ENCODE results near the gene TMEM37.

Gene TMEM37

DNA sequence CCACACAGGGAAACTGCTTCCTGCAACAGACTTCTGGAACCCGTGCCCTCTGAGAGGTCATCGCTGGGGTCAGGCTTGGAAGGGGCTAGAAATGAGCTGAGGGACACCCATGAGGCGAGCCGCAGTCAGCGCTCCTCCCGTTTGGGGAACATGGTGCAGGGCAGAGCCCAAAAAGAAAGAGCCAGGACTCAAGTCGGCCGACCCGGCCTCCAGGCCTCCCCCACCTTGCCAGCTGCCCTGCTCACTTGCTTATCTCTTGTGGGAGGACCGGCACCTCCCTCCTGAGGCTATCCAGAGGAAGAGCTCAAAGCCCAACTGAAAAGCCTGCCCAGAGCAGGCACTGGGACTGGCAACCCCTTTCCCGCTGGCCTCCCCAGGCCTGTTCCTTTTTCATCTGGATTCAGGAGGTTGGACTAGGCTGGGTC, 49.1 kb downstream of the TMEM37 start:
- H3K4me1 ChIP-seq (ENCODE audit: control insufficient read depth in 1 of 2, insufficient read depth in 1 of 2, low read depth in 1 of 2, low read length in 1 of 2) = no peaks in the 10 kb centered on the region
- no peaks in the 10 kb centered on the region for H3K27me3 ChIP-seq
- TF ChIP-seq, protein P1, sequence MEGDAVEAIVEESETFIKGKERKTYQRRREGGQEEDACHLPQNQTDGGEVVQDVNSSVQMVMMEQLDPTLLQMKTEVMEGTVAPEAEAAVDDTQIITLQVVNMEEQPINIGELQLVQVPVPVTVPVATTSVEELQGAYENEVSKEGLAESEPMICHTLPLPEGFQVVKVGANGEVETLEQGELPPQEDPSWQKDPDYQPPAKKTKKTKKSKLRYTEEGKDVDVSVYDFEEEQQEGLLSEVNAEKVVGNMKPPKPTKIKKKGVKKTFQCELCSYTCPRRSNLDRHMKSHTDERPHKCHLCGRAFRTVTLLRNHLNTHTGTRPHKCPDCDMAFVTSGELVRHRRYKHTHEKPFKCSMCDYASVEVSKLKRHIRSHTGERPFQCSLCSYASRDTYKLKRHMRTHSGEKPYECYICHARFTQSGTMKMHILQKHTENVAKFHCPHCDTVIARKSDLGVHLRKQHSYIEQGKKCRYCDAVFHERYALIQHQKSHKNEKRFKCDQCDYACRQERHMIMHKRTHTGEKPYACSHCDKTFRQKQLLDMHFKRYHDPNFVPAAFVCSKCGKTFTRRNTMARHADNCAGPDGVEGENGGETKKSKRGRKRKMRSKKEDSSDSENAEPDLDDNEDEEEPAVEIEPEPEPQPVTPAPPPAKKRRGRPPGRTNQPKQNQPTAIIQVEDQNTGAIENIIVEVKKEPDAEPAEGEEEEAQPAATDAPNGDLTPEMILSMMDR (IDR thresholded peaks at IDR 0.05) = no peak
- no peak overlapping the region for H3K27ac ChIP-seq
- no peaks in the 10 kb centered on the region for H3K9me3 ChIP-seq
- no peak overlapping the region for H3K4me3 ChIP-seq (ENCODE audit: low read depth in 1 of 2, low read length in 1 of 2)
- no peaks in the 10 kb centered on the region for H3K36me3 ChIP-seq

DNA sequence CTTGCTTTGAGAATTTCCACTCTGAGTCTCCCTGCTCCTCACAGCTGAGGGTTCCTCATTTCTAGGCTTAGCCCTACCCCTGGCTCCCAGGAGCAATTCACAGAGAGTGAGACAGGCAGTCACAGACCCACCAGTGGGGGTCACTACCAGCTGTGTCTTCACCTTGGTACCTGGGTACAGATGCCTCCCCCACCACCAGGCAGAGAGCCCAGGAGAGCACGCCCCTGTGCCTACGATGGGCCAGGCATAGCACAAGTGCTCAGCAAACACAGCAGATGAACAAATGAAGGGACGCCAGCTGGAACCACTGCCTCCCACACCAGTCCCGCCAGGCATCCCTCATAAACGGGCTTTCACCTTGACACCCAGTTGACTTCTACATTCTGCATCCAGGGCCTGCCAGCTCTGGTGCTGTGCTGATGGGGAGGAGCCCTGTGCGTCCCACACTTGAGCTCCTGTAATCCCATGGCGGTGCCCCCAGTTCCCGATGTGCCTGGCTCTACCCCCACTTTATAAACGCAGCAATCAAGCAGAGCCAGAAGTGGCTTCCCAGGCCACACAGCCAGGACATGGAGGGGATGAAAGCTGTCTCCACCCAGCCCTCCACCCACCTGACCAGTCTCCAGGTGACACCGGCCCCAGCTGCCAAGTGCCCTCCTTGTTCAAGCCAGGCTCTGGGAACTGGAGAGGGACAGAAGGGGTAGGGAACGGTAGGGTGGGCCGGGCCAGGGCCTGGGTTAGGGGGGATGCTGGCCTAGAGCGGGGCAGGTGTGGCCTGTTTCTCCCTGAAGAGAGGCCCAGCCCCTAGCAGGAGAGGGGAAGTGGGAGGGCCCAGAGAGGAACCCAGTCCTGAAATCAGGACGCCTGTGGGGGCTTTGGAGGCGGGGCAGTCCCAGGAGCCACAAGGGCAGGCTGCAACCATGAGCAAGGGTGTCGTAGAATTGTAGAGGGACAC, 50.1 kb downstream of the TMEM37 start:
- Histone ChIP-seq H3K36me3 (no peaks in the 10 kb centered on the region), H3K4me1 (ENCODE audit: control insufficient read depth in 1 of 2, insufficient read depth in 1 of 2, low read depth in 1 of 2, low read length in 1 of 2) (no peaks in the 10 kb centered on the region), H3K9me3 (no peaks in the 10 kb centered on the region), H3K4me3 (ENCODE audit: low read depth in 1 of 2, low read length in 1 of 2) (no peak overlapping the region), H3K27me3 (no peaks in the 10 kb centered on the region), H3K27ac (no peak overlapping the region)
- TF ChIP-seq, protein P1 (IDR thresholded peaks at IDR 0.05) = no peak

DNA sequence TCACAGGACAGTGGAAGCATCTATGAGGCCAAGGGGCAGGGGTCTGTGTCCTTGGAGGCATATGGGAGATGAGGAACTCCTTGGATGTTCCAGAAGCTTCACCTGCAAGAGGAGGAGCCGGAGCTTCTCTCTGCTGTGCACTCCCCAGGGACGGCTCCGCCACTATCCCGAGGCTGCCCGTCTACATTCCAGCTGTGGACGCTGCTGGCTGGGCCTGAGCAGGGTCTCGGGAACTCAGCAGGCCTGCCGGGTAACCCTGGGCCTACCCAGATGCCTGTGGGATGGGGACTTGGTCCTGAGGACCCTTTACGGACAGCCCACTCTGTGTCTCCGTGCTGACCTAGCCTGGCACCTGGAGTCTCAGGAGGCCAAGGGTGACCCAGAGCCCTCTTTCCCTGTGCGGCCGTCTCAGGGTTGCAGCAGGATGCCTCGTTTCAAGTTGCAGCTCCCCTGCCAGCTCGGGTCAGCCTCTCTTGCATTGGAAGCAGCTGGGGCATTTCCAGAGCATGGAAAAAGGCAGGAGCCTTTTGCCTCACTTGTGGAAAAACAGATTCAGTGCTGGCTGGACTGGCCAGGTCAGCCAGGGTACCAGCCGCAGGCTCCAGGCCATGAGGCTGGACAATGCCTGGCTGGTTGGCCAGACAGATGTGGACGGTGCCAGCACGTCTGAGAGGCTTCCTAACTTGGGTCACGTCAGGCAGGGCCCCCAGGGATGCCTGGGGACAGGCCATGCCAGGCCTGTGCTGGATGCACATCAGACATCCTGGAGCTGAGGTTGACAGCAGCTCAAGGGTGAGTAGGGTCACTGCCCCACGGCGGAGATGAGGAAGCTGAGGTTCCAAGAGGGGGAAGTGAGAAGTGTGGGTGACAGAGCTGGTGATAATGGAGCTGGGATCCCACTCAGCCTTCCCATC, 51.1 kb downstream of the TMEM37 start:
- Histone ChIP-seq H3K27ac (no peak overlapping the region), H3K4me1 (ENCODE audit: control insufficient read depth in 1 of 2, insufficient read depth in 1 of 2, low read depth in 1 of 2, low read length in 1 of 2) (no peaks in the 10 kb centered on the region), H3K9me3 (no peaks in the 10 kb centered on the region), H3K4me3 (ENCODE audit: low read depth in 1 of 2, low read length in 1 of 2) (no peak overlapping the region), H3K27me3 (no peaks in the 10 kb centered on the region), H3K36me3 (no peaks in the 10 kb centered on the region)
- TF ChIP-seq, protein P1 (IDR thresholded peaks at IDR 0.05) = no peak

DNA sequence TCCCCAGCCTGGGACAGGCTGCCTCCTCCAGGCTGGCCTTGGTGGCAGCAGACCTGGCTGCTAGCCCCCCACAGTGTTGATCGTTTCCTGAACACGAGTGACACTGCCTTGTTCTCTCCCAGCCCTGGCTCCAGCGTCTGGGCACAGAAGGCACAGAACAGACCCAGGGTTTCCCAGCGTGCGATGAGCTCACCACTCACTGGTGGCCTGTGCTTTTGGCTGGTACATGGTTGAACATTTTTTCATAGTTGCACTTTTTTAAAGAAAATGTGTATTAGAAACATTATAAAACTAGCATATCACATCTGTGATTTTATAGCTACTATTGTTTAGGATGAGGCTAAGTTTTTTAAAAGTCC, 51.7 kb downstream of the TMEM37 start:
- H3K4me3 ChIP-seq (ENCODE audit: low read depth in 1 of 2, low read length in 1 of 2) = no peak overlapping the region

More for the DNA sequence above, 51.7 kb downstream of the TMEM37 start:
- no peaks in the 10 kb centered on the region for H3K4me1 ChIP-seq (ENCODE audit: control insufficient read depth in 1 of 2, insufficient read depth in 1 of 2, low read depth in 1 of 2, low read length in 1 of 2)
- H3K27ac ChIP-seq = no peak overlapping the region
- no peaks in the 10 kb centered on the region for H3K27me3 ChIP-seq
- TF ChIP-seq, protein P1 (IDR thresholded peaks at IDR 0.05) = no peak
- no peaks in the 10 kb centered on the region for H3K9me3 ChIP-seq
- no peaks in the 10 kb centered on the region for H3K36me3 ChIP-seq
